GM21528 (cell line): ENCODE results near the gene RASGRF2.
"Not testable (repeated sequence)": the region's sequence is repeated elsewhere in the genome, so short reads cannot be mapped to it uniquely, and the experiment has no call there.

Experiments used
- ATAC-seq: cut with Tn5 transposase; IDR thresholded peaks from one replicate; pipeline ENCODE4 v1.9.1; 2021; ENCODE audit warnings: mild to moderate bottlenecking, moderate library complexity; ENCODE audit not compliant: unreplicated experiment, low FRiP score

The RASGRF2 gene

GRCh38 chr5:81017320-81017719 is 57.2 kb downstream of the RASGRF2 start:
- no peak for ATAC-seq

- not testable (repeated sequence) for ATAC-seq
Measured at GRCh38 chr5:81018608-81019007, 58.4 kb downstream of the RASGRF2 start.

GRCh38 chr5:81019748-81020147 is 59.6 kb downstream of the RASGRF2 start:
- no peak for ATAC-seq

GRCh38 chr5:81020478-81021167 is 60.5 kb downstream of the RASGRF2 start:
- ATAC-seq = no peak

GRCh38 chr5:81021486-81021885 is 61.3 kb downstream of the RASGRF2 start:
- no peak for ATAC-seq

GRCh38 chr5:81021951-81022687 is 62.0 kb downstream of the RASGRF2 start:
- ATAC-seq = no peak

GRCh38 chr5:81022688-81023084 is 62.5 kb downstream of the RASGRF2 start:
- ATAC-seq = no peak

- no peak for ATAC-seq
Measured at GRCh38 chr5:81023261-81023970, 63.3 kb downstream of the RASGRF2 start.

GRCh38 chr5:81027481-81028058 is 67.4 kb downstream of the RASGRF2 start:
- ATAC-seq = no peak

- ATAC-seq = not testable (repeated sequence)
Measured at GRCh38 chr5:81028888-81029287, 68.7 kb downstream of the RASGRF2 start.

GRCh38 chr5:81029736-81030135 is 69.6 kb downstream of the RASGRF2 start:
- not testable (repeated sequence) for ATAC-seq

- ATAC-seq = not testable (repeated sequence)
Measured at GRCh38 chr5:81030236-81031034, 70.3 kb downstream of the RASGRF2 start.

GRCh38 chr5:81035522-81035921 is 75.4 kb downstream of the RASGRF2 start:
- ATAC-seq = no peak

GRCh38 chr5:81038495-81038894 is 78.3 kb downstream of the RASGRF2 start:
- no peak for ATAC-seq

GRCh38 chr5:81044868-81045267 is 84.7 kb downstream of the RASGRF2 start:
- ATAC-seq = no peak

- no peak for ATAC-seq
Measured at GRCh38 chr5:81045389-81045807, 85.2 kb downstream of the RASGRF2 start.

GRCh38 chr5:81046041-81046440 is 85.9 kb downstream of the RASGRF2 start:
- ATAC-seq = no peak

GRCh38 chr5:81052325-81052724 is 92.2 kb downstream of the RASGRF2 start:
- ATAC-seq = no peak

- not testable (repeated sequence) for ATAC-seq
Measured at GRCh38 chr5:81053282-81053681, 93.1 kb downstream of the RASGRF2 start.

- ATAC-seq = no peak
Measured at GRCh38 chr5:81058121-81058520, 98.0 kb downstream of the RASGRF2 start.
